Stimulated activated naive CD4-positive, alpha-beta T cell treated with Interleukin-2 at 50 U/mL for 16 hours (primary cell): ENCODE measurements around the gene SLIRP.
A peak's percentile ranks its signal among the peaks of the same experiment; 100 is the strongest.
"Not testable (repeated sequence)": the region's sequence is repeated elsewhere in the genome, so short reads cannot be mapped to it uniquely, and the experiment has no call there.

Experiments used
- DNase-seq: peaks from one replicate; lab custom pipeline; 2025; lab: John Stamatoyannopoulos, UW

SLIRP gene

DNA sequence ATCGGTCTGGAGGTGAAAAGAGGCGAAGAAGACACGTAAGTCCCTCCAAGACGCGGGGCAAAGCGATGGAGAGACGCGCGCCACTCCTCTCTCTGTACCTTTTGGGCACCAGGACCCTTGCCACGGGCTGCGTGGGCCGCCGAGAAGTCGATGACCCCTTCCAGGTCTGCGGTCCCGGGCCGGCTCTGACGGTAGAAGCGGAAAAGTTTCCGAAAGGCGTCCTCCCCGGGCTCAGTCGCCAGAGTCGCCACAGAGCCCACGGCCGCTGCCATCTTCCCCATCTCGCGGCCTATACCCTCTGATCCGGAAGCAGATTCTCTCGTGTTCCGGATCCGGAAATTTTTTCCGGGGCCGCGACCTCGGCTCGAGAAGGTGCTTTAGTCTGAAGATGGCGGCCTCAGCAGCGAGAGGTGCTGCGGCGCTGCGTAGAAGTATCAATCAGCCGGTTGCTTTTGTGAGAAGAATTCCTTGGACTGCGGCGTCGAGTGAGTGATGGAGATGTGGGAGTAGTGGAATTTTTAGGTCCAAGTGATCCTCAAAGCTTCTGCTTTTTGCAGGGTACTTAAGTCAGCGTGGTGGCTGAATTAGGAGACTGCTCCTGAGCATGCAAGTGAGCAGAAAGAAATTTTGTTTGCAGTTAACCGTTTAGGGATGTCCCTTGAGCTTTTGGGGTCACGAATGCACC lies at the start of gene SLIRP, which contains the start of gene ALKBH1:
Gene SLIRP, plus strand, starts transcription at position 380 of the 685 bp plus-strand sequence. Its CDS starts 9 bp downstream, at position 389.
Gene ALKBH1, minus strand, starts transcription at position 300 of the 685 bp plus-strand sequence. Its CDS starts 19 bp downstream, at position 281.
- DNase-seq, result peak; percentile 82

DNA sequence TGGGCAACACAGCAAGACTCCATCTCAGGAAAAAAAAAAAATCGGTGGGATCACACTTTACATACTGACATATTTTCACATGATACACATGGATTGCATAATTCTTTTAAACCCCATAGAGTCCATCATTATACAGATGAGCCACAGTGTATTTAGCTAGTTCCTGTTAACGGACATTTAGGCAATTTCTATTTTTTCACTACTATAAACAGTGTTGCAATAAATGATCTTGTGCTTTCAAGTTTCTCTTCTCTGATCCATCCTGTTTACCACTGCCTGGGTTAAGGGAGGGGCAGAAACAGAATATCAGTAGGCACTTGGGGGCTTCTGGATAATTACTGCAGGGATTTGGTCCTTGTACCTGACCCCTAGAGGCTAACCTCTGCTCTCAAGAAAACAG lies 48.1 kb upstream of the SLIRP start:
- DNase-seq, result no peak

DNA sequence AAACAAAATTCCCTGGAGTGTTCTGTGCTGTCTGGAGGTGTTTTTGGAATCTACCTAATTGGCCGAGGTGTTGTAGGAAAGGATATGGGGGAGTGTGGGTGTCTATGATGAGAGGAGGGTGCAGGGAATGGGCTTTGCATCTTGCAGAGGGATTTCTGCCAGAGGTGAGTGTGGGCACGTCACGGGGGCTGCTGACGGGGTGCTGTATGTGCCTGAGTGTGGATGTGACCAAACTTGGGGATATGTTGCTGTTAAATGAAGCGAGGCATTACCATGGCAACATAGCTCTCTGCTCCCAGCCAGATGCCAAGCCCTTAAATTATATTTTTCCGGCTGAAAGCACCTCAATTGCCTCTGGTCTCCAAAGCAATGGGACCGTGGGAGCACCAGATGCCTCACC lies 47.1 kb upstream of the SLIRP start:
- no peak for DNase-seq

DNA sequence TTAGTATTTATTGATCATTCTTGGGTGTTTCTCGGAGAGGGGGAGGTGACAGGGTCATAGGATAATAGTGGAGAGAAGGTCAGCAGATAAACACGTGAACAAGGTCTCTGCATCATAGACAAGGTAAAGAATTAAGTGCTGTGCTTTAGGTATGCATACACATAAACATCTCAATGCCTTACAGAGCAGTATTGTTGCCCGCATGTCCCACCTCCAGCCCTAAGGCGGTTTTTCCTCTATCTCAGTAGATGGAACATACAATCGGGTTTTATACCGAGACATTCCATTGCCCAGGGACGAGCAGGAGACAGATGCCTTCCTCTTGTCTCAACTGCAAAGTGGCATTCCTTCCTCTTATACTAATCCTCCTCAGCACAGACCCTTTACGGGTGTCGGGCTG lies 46.3 kb upstream of the SLIRP start:
- DNase-seq, result not testable (repeated sequence)

DNA sequence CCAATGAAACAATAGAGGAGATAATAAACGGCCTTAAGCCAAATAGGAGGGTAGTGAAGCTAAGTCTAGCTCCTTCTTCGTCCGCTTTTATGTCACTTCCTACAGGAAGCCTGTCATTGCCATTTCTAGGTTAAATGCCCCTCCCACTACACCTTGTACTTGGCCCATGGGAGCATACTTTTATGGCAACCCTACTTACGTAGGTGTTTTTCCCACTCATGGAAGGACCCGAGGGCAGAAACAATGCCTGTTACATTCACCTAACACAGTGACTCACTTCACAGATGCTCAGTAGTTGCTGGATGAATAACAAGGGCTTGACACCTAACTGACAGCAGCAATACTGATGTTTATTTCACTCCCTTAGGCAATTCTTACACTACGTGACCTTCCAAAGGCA lies 44.6 kb upstream of the SLIRP start:
- DNase-seq, result no peak

DNA sequence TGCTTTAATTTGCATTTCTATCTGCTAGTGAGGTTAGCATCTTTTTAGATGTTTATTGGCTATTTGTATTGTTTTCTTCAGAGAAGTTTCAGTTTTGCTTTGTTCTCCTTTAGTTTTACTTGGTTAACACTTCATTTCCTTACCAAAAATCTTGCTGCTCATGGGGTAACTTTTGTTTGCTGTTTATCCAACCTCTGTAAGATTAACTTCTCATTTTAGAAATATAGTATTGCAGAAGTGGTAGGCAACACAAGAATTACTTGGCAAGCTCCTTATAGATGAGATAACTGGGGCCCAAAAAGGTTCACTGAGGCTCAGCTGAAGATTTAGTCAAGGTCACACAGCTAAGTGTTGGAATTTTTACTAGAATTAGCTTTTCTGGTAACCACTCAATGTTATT lies 40.6 kb upstream of the SLIRP start:
- DNase-seq, result no peak

DNA sequence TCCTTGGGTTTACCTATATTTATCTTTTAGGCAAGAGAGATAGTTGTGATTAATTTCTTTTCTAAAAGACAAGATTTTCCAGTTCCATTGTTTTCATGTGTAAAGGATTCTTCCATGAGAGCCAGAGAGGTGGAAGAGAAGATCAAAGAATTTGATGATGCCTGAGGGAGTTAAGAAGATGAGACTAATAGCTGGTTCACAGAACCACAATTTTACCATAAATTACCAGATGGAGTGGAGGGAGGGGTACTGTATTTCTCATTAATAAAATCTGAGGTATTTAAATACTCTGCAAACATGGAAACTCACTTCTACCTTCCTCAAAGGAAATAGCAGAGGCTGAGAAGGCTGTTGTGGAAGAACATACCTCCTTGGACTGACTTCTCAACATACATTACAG lies 34.7 kb upstream of the SLIRP start:
- no peak for DNase-seq

DNA sequence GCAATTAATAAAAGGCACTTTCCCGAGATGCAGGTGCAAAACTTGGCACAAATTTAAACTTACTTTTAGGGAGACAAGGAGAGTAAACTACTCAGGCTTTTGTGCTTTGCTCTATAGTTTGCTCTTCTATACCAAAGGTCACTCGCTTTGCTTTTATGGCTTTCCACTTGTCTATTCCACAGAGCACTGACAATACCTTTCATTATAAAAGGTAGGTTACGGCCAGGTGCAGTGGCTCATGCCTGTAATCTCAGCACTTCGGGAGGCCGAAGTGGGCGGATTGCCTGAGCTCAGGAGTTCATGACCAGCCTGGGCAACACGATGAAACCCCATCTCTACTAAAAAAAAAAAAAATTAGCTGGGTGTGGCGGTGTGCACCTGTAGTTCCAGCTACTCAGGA lies 33.0 kb upstream of the SLIRP start:
- no peak for DNase-seq

DNA sequence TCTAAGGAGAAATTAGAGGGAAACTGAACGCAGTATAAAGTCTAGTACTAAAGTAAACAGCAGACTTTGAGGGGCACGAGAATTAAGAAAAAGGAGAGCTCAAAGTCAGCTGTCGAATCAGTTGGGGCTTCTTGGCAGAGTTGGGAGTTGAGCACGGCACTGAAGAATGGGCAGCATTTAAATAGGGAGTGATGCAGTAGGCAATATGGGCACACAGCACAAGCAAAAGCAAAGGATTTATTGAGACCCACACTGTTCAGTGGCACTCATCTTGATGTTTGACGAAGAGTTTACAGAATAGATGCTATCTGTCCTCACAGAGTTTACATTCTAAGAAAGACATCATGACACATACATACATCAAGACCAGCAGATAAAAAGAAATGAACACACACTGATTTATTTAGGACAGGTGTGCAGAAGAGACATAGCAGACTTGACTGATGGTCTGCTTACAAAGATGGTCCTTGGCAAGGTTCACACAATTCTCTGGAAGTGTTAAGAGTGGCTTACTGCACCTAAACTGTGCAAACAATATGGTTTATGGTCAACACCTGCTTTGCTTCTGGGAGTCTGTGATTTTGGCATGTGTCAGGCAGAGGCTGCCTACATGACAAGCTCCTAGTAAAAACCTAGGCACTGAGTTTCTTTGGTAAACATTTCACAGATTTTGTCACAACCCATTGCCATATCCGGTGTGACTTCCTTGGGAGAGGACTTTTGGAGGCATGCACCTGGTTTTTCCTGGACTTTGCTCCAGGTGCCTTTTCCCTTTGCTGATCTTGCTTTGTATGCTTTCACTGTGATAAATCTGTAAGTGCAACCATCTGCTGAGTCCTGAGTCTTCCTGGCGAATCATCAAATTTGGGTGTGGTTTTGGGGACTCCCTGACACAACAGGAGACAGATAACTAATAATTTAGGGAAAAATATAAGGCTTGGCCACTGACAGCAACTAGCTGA lies 26.4 kb upstream of the SLIRP start:
- no peak for DNase-seq

DNA sequence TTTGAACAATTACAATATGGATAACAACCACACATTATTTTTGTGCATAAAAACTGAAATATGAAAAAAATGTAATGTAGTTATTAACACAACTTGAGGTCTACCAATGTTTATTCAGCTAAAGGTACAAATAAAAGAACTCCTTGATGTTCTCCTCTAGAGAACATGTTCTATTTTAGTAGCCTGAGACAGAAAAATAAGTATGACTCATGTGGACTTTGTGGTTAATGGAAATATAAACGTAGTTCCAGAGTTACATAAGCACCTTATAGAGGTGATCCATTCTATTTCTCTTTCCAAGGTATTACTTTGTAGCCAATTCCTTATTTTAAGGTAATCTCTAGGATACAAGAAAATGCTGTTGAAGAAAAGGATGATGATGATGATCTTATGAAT lies 25.7 kb upstream of the SLIRP start:
- DNase-seq, result no peak

DNA sequence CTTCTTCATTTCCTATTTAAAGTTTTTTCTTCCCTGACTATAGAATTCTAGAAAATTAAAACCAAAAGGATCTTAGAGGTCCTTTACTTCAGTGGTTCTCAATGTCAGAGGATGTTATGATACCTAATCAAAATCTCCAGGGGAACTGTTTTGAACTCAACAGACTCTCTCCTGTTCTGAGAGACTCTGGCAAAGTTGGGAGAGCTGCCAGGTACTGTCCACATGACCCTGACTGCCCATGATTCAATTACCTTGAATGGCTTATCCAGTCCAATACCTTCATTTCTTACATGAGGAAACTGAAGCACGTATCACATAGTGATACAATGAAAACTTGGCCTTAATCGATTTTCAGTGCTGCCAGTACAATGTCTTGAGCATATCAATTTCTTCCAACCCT lies 16.6 kb upstream of the SLIRP start:
- DNase-seq, result no peak

DNA sequence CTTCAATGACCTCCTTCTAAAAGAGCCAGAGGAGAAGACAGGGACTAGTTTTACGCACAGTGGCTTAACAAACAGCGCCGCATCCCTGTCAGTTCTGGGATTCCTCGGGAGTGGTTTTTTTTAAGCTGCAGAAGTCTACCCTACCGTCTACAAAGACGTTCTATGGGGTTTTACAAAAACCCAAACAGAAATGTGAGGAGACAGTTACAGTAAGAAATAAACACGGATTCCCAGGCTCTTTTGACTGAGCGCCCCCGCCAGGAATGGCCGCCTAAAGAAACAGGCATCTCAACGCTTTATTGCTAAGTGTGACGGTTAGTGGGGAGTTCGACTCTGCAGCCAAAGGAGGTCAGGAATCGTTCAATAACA lies 564 bp upstream of the SLIRP start:
- no peak for DNase-seq

DNA sequence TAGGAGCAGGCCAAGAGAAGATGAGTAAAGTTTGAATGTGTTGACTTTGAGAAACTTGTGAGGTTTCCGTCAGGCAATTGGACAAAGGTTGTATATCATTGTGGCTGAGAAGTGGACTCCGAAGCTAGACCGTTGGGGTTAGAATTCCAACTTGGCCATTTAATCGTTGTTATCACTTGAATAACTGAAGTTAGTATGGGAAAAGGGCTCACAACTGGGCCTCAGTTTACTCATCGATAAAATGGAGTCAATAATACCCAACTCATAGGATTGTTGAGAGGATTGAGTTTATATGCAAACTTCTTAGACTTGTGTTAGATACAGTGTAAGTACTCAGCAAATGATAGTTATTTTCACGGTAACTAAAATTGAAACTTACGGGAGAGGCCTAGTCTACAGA lies 846 bp downstream of the SLIRP start:
- DNase-seq, result no peak

DNA sequence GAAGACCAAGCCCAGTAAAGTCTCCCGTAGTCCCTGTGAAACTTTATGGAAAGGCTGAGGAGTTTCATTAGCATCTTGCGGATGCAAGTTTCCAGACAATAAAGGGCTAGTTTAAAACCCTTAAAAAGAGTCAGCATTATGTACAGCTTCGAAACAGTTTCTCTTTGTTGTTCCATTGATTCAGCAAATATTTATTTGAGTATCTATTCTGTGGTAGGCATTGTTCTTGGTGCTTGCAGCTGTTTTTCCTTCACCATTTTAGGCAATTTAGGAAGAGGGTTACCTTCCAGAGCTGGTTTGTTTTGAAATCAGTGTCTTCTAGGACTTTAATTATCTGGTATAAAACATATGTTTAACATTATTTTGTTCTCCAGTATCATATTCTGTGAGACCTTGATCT lies 1.5 kb downstream of the SLIRP start:
- DNase-seq, result no peak

DNA sequence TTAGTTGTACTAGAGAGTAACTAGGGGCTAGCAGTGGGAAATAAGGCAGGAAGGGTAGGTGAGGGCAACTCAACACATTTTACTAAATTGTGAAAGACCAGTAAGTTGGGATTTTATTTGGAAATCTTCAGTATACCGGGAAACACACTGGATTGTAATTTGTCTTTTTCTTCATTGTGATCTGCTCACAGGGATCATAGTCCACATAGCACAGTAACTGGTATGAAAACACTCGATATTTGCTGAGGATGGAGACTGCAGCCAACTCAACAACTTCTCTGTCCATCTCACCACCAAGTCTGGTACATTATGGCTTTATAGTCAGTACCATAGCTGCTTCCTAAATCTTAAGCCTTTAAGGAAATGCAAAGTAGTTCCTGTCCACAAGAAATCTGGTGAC lies 2.5 kb downstream of the SLIRP start:
- DNase-seq, result no peak

DNA sequence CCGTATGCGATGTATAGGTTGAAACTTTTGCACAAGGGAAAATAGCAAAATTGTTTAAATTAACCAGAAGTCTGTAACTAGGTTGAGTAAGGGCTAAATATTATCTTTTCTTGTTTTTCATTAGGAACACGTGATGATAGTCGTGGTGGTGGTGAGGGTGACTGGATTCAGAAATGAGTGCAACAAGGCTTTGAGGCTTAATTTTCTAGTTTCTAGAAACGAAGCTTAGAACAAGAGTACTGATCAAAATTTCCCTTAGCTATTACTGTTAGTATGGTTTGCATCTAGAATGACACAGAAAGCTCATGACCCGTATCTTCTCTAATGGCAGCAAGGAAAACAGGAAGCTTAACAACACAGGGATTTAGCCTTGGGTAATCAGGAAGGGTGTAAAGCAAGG lies 7.0 kb downstream of the SLIRP start:
- DNase-seq, result no peak

DNA sequence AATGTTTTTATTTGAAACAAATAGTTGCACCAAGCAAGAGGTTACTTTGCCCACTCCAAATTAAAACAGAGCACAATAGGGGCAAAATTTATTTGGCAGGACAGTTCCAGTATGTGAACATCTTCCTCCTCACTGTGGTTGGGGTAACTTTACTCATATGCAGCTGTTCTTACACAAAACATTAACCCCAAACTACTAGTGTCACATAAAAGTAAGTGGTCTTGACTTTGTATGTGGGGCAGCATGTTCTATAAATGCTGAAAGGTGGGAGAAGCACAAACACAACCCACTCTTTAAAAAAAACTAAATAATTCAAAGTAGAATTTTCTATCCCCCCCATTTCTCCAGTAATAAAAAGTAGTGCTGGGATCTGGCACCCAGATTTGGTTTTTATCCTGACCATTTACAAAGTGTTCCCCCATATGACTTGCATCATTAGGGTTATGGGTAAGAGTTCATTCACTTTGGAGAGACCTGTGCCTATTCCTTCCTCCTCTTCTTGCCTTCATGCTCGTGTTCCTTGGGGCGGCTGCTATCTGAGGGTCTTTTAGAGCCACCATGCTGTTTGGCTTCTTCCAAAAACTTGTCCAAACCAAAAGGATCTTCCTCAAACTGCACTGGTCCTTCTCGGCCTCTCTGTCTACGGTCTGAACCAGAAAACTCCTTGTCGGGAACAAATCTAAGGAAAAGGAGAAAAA lies 9.9 kb downstream of the SLIRP start:
- no peak for DNase-seq

DNA sequence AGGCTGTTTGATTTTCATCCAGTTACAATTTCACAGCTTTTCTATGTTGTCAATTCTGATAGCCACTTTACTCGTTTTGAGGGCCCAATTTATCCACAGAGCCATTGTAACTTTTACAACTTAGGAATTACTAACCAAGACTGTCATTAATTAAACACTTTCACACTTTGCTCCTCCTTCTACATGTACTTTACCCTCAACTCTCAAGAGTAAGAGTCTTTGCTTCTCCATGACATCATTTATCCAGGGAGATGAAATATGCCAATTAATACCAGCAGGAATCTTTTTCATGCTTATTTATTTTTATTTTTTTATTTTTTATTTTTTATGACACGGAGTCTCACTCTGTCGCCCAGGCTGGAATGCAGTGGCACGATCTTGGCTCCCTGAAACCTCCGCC lies 13.5 kb downstream of the SLIRP start:
- DNase-seq, result no peak

DNA sequence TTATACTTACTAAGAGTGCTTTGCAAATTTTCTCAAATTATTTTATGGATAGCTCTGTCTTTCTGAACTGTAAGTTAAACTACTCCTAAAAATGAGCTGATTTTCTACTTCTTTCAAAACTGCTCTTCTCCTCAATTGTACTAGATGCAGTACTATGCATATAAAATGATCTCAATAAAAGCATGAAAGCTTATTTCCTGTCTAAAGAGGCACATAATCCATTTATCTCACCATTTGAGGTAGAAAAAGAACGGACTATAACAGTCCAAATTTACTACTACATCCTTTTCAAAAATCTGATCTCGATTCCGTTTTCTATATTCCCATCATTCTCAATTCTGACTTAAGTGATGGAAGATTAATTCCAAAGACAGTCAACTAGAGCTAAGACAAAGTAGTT lies 14.4 kb downstream of the SLIRP start:
- no peak for DNase-seq

DNA sequence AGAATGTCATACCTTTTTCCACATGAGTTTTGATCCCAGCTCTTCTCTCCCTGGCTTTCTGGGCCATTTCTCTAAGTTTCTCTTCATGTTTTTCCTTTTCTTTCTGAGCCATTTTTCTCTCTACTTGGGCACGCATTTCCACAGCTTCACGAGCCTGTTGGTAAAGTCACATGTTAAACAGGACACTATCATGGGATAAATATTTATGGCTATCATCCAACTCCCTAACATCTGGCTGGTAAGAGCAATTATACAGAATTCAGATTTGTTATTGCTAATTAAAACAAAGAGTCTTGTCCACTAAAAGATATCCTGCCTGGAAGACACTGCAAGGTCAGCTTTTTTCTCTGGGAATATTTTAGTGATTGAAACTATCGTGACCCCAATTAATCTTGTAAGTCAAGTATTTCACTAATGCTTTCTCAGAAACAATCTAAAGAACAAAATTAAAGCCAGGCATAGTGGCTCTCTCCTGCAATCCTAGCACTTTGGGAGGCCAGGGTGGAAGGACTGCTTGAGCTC lies 23.1 kb downstream of the SLIRP start:
- DNase-seq, result no peak

DNA sequence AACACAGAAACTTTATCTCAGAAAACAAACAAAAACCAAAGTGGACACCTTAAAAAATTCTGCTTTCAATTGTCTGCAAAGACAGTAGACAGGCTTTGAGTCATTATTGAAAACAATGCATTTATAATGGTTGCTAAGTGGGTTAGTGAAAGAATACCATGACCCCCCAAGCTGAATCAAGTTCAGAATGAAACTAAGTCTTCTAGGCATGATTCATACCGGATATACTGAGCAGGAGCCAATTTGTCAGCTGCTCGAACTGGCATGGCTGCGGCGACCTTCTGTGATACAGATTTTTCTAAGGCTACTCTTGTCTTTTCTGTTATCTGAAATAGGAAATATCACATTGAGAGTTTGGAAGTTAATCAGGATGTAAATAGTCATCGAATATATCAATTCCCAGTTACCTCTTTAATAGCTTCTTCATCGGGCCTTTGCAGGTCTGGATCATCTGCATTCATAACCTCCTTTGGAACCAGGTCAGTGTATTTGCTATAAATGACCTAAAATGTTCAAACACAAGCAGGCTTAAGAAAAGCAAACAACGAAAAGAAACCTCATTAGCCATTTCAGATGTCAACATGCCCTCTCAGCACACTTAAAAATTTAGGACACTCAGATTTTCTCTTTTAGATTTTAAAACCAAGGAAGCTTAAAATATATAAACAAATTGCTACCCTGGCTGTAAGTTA lies 30.8 kb downstream of the SLIRP start:
- DNase-seq, result peak; percentile 32

DNA sequence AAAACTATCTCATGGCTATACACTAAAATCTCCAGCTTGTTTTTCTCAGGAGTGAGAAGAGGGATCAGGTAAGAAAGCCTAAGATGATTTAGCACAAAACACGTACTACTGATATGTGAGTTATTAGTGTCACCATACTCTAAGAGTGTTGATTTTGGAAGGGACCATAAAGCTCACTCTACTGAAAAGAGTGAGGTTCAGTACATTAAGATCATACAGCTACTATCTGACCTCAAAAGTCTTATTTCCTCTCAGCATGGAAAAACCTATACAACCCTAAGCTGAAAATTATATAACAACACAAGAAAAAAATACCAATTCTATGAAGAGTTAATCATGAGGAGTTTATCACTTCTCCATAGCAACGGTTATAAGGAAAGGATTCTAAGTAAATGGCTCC lies 33.5 kb downstream of the SLIRP start:
- DNase-seq, result no peak
